ENCODE results near the gene QSOX1. TPM values are rescaled to one million over a fixed set of nuclear protein-coding genes. Genes with fewer than 3 reads are reported as not detected.

QSOX1 gene
- total and polyA plus RNA-seq, 9 of the 15 experiments (the other 6 are each of a cell fraction or from before 2014, with no cell fraction given) = 4.0 to 53.1 (median 15.0) TPM

DNA sequence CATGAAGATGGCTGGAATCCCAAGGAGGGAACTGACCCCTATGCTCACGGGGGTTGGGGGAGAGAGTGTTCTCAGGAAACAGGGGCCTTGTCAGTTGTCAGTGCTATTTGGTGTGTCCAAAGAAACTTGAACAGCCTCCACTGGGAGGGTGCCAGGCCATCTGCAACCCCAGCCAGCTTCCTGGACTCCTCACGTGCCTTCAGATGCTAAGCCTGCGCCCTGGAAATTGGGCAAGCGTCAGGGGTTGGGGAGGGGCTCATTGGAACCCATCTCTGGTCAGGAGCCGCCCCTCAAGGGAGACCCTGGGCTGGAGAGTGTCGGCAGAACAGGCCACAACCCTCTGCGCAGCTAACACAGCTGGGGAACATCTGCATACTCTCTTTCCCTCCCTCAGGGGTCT is 62.3 kb downstream of the QSOX1 start:
- Histone ChIP-seq H3K4me2 (ENCODE audit: insufficient read depth, low read length) (no peak overlapping the region), H3K27ac (ENCODE audit: extremely low read depth, low read depth, low read length) (no peak overlapping the region), H4K20me1 (replicated peaks; ENCODE audit: control insufficient read depth, insufficient read depth, low read length) (no peaks in the 10 kb centered on the region), H3K9ac (ENCODE audit: insufficient read depth in 1 of 2, low read depth in 2 of 2, low read length in 2 of 2) (0 out of 4 replicates have a peak overlapping the region, but pooled peaks of 1 of the 2 experiments have one; percentile 32), H2AFZ (ENCODE audit: low read depth, low read length) (no peak overlapping the region), H3K79me2 (ENCODE audit: control insufficient read depth, insufficient read depth, low read length) (no peaks in the 10 kb centered on the region), H3K9me3 (replicated peaks; ENCODE audit: control insufficient read depth, insufficient read depth, low read depth, low read length) (no peaks in the 10 kb centered on the region), H3K4me3 (no peak overlapping the region), H3K36me3 (ENCODE audit: control insufficient read depth, insufficient read depth, low read length) (no peaks in the 10 kb centered on the region), H3K9me1 (ENCODE audit: control insufficient read depth, insufficient read depth, low read length) (no peaks in the 10 kb centered on the region), H3K27me3 (ENCODE audit: control insufficient read depth in 2 of 2, insufficient read depth in 2 of 2, low read length in 2 of 2) (peaks cover 9 to 19% of the 10 kb centered on the region in 2 experiments), H3K4me1 (replicated peaks in 1 of 2; ENCODE audit: control insufficient read depth in 2 of 2, insufficient read depth in 2 of 2, low read length in 2 of 2) (peaks cover 0 to 3% of the 10 kb centered on the region in 2 experiments; a peak in 2 of 5 replicates)
- no TSS peak for BruUV-seq (replicated peaks)
- POLR2A ChIA-PET = interaction anchor here (0.6 to 0.8 kb wide), 4 partner anchors 8 to 660 kb away, joined by 3 to 4 read pairs (median 3); no protein-coding TSS in a partner anchor
- FAIRE-seq = no peak
- in situ Hi-C loops (cut with MboI) (no loop called here), intact Hi-C loops (cut with micrococcal nuclease) (no loop called here)
- TF ChIP-seq FOXA3 (CRISPR knock-in tag; conservative IDR thresholded peaks at IDR 0.05 in 1 of 2, IDR thresholded peaks at IDR 0.05 in 1 of 2) (no peak), YBX1 (IDR thresholded peaks at IDR 0.05) (no peak), PYGO2 (tag; IDR thresholded peaks at IDR 0.05) (no peak), SRSF7 (optimal IDR thresholded peaks at IDR 0.05; ENCODE audit: low read depth, low read length) (no peak), HEY1 (CRISPR knock-in tag; IDR thresholded peaks at IDR 0.05; ENCODE audit: borderline replicate concordance) (no peak), PHB (CRISPR knock-in tag; IDR thresholded peaks at IDR 0.05) (no peak), SIN3B (IDR thresholded peaks at IDR 0.05; ENCODE audit: low read depth) (no peak), CBFA2T3 (IDR thresholded peaks at IDR 0.05) (no peak), CC2D1A (IDR thresholded peaks at IDR 0.05) (no peak), ZNF77 (CRISPR knock-in tag; IDR thresholded peaks at IDR 0.05) (no peak), CEBPG (CRISPR knock-in tag; IDR thresholded peaks at IDR 0.05) (no peak), CEBPG (tag; conservative IDR thresholded peaks at IDR 0.05 in 1 of 2, IDR thresholded peaks at IDR 0.05 in 1 of 2) (no peak), SAFB2 (IDR thresholded peaks at IDR 0.05; ENCODE audit: borderline replicate concordance, low read depth, low read length, severe bottlenecking) (no peak), NCOA2 (IDR thresholded peaks at IDR 0.05; ENCODE audit: partially characterized antibody in 2 of 2) (no peak), EP300 (IDR thresholded peaks at IDR 0.05; ENCODE audit: low read length) (no peak)
- TF ChIP-seq, protein P1, sequence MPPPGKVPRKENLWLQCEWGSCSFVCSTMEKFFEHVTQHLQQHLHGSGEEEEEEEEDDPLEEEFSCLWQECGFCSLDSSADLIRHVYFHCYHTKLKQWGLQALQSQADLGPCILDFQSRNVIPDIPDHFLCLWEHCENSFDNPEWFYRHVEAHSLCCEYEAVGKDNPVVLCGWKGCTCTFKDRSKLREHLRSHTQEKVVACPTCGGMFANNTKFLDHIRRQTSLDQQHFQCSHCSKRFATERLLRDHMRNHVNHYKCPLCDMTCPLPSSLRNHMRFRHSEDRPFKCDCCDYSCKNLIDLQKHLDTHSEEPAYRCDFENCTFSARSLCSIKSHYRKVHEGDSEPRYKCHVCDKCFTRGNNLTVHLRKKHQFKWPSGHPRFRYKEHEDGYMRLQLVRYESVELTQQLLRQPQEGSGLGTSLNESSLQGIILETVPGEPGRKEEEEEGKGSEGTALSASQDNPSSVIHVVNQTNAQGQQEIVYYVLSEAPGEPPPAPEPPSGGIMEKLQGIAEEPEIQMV (tag; conservative IDR thresholded peaks at IDR 0.05; ENCODE audit: low read depth) = no peak
- DNase-seq (ENCODE audit: extremely low read depth in 1 of 4, low spot score in 3 of 4) = no peak
- 28% methylated on average over 7 of the region's 7 CpGs for WGBS (ENCODE audit: insufficient coverage, low coverage, missing lambda C conversion rate)
- CTCF ChIA-PET (ENCODE audit: low intra/inter-chr PET ratio) = no interaction called here
- ATAC-seq = no peak

Data from K562 (cell line).